SU-DHL-6 (cell line): Measurements from ENCODE around the gene RNF14.

Source experiments
- CTCF ChIP-seq: fragments of 200-600 bp; sonication (generic); IDR thresholded peaks from one replicate; pipeline ENCODE4 v1.5.1; 2017; ENCODE audit warnings: antibody characterized with exemption, mild to moderate bottlenecking, low read length, moderate library complexity; ENCODE audit not compliant: insufficient read depth, poor library complexity, severe bottlenecking
- EZH2phosphoT487 ChIP-seq: fragments of 200-600 bp; sonication (generic), shearing (Covaris generic); conservative IDR thresholded peaks from 2 replicates; pipeline ENCODE4 v1.6.1; 2018; ENCODE audit warnings: mild to moderate bottlenecking, antibody characterized with exemption, low read length, moderate library complexity, mixed read lengths

- TF ChIP-seq CTCF: no peak
- no peak for TF ChIP-seq EZH2phosphoT487
Measured at GRCh38 chr5:141933151-141933550, 35.8 kb upstream of the RNF14 start.
